ENCODE results near the gene TYK2. TPM values are rescaled to one million over a fixed set of nuclear protein-coding genes. Genes with fewer than 3 reads are reported as not detected.

The TYK2 gene
- total RNA-seq, 1 donor from 2014 or later, result 115 TPM

DNA sequence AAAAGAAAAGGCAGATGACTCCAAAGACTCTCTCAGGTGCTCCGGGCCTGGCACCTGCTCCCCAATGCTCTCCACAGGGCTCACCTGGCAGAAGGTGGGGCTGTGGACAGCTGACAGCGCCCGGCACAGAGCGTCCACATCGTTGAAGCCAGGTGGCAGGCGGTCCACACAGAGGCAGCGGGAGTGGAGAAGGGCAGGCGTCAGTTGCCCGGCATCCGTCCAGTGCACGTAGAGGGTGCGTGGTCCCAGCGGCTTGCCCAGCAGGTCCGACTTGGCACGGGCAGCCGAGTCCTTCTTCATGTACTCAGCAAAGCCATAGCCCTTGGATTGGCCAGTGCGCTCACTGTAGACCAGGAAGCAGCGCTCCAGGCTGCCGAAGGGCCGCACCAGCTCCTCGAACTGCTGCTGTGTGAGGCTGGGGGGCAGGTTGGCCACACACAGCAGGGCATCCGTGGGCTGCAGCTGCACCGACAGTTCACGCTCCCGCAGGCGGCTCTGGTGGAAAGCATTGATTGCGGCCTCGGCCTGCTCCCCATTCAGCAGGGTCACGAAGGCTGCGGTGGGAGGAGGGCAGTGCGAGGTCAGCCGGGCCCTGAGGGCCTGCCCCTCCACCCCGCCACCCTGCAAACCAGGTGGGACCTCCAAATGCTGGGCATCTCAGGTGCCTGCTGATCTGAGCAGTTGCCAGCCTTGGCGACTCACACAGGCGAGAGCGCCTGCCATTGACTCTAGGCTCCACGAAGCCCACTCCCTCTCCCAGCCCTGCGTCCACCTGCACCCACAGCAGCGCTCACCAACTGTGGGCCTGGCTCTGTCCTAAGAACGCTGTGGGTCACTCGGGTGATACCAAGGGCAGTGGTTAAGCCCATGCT lies 51.6 kb downstream of the TYK2 start:
- peaks cover 0 to 65% of the 10 kb centered on the region in 2 donors for H3K36me3 ChIP-seq

DNA sequence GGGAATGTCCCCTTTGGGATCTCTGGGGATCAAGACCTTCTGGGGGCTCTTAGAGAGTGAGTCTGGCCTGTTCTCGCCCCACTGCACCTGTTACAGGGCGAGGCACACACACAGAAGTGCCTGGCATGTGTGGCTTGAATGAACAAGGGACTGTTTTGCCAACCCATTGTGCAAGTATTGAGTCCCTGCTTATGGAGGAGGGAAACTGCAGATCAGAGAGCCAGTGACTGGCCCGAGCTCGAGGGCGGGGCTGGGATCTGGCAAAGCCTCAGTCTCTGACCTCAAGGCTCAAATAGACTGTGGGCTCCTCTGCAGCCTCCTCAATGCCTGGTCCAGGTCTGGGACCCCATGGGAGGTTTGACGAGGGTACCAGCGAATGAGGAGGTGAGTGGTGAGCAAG lies 52.6 kb downstream of the TYK2 start:
- Histone ChIP-seq H3K4me1 (peaks cover 13% of the 10 kb centered on the region), H3K36me3 (peaks cover 0 to 74% of the 10 kb centered on the region in 2 donors), H3K27ac (no peak overlapping the region), H3K9me3 (no peaks in the 10 kb centered on the region), H3K4me3 (no peak overlapping the region), H3K27me3 (no peaks in the 10 kb centered on the region)
- TF ChIP-seq POLR2AphosphoS5 (IDR thresholded peaks at IDR 0.05; ENCODE audit: insufficient read depth in 1 of 2, low read depth in 1 of 2) (no peak), POLR2A (IDR thresholded peaks at IDR 0.05) (no peak)
- TF ChIP-seq, protein P1, sequence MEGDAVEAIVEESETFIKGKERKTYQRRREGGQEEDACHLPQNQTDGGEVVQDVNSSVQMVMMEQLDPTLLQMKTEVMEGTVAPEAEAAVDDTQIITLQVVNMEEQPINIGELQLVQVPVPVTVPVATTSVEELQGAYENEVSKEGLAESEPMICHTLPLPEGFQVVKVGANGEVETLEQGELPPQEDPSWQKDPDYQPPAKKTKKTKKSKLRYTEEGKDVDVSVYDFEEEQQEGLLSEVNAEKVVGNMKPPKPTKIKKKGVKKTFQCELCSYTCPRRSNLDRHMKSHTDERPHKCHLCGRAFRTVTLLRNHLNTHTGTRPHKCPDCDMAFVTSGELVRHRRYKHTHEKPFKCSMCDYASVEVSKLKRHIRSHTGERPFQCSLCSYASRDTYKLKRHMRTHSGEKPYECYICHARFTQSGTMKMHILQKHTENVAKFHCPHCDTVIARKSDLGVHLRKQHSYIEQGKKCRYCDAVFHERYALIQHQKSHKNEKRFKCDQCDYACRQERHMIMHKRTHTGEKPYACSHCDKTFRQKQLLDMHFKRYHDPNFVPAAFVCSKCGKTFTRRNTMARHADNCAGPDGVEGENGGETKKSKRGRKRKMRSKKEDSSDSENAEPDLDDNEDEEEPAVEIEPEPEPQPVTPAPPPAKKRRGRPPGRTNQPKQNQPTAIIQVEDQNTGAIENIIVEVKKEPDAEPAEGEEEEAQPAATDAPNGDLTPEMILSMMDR (IDR thresholded peaks at IDR 0.05), result no peak
- no peak for DNase-seq (ENCODE audit: extremely low spot score in 2 of 2)
- intact Hi-C loops (cut with DNase I), result loop anchor here (5.0 kb wide), 1 partner anchor 60 kb away; no protein-coding TSS in a partner anchor

More for the DNA sequence above, 51.6 kb downstream of the TYK2 start:
- Histone ChIP-seq H3K27ac (no peak overlapping the region), H3K27me3 (no peaks in the 10 kb centered on the region), H3K4me1 (peaks cover 15% of the 10 kb centered on the region), H3K9me3 (no peaks in the 10 kb centered on the region), H3K4me3 (no peak overlapping the region)
- intact Hi-C loops (cut with DNase I), result loop anchor here (5.0 kb wide), 1 partner anchor 59 kb away; no protein-coding TSS in a partner anchor
- DNase-seq (ENCODE audit: extremely low spot score in 2 of 2), result no peak
- TF ChIP-seq POLR2AphosphoS5 (IDR thresholded peaks at IDR 0.05; ENCODE audit: insufficient read depth in 1 of 2, low read depth in 1 of 2) (no peak), POLR2A (IDR thresholded peaks at IDR 0.05) (no peak)
- TF ChIP-seq, protein P1 (IDR thresholded peaks at IDR 0.05), result no peak

GRCh38 chr19:10325732-10326131 lies 54.6 kb downstream of the TYK2 start:
- DNase-seq (ENCODE audit: extremely low spot score in 2 of 2), result no peak
- intact Hi-C loops (cut with DNase I), result loop anchor here (5.0 kb wide), 1 partner anchor 62 kb away; no protein-coding TSS in a partner anchor
- no peak overlapping the region for H3K4me3 ChIP-seq

GRCh38 chr19:10321874-10322835 lies 58.2 kb downstream of the TYK2 start:
- H3K4me1 ChIP-seq, result no peaks in the 10 kb centered on the region
- peaks cover 0 to 89% of the 10 kb centered on the region in 2 donors for H3K36me3 ChIP-seq

More at GRCh38 chr19:10325732-10326131, 54.6 kb downstream of the TYK2 start:
- Histone ChIP-seq H3K27me3 (no peaks in the 10 kb centered on the region), H3K9me3 (no peaks in the 10 kb centered on the region), H3K4me1 (no peaks in the 10 kb centered on the region), H3K36me3 (peaks cover 0 to 93% of the 10 kb centered on the region in 2 donors), H3K27ac (no peak overlapping the region)
- TF ChIP-seq POLR2AphosphoS5 (IDR thresholded peaks at IDR 0.05; ENCODE audit: insufficient read depth in 1 of 2, low read depth in 1 of 2) (no peak), POLR2A (IDR thresholded peaks at IDR 0.05) (no peak)
- TF ChIP-seq, protein P1 (IDR thresholded peaks at IDR 0.05), result no peak

More at GRCh38 chr19:10321874-10322835, 58.2 kb downstream of the TYK2 start:
- Histone ChIP-seq H3K27me3 (no peaks in the 10 kb centered on the region), H3K4me3 (no peak overlapping the region), H3K9me3 (no peaks in the 10 kb centered on the region), H3K27ac (no peak overlapping the region)
- intact Hi-C loops (cut with DNase I), result no loop called here
- DNase-seq (ENCODE audit: extremely low spot score in 2 of 2), result no peak
- TF ChIP-seq POLR2AphosphoS5 (IDR thresholded peaks at IDR 0.05; ENCODE audit: insufficient read depth in 1 of 2, low read depth in 1 of 2) (no peak), POLR2A (IDR thresholded peaks at IDR 0.05) (no peak)
- TF ChIP-seq, protein P1 (IDR thresholded peaks at IDR 0.05), result no peak
